WTC11 (cell line): ENCODE results near the gene OSBPL6.

Experiments used
- GABPB1 ChIP-seq: sonication (generic); formaldehyde crosslinking; IDR thresholded peaks from 2 replicates; pipeline ENCODE4 v1.8.1; 2023; ENCODE audit warnings: mild to moderate bottlenecking, missing genetic modification reagents
- ZNF423 ChIP-seq: fragments of 250-450 bp; sonication (Bioruptor Pico); IDR thresholded peaks from 2 replicates; pipeline ENCODE4 v2.1.2; 2022; ENCODE audit warnings: mild to moderate bottlenecking, moderate library complexity
- TF ChIP-seq, protein P1 (sequence below): fragments of 200-600 bp; IDR thresholded peaks from 2 replicates; pipeline ENCODE4 v1.8.0; 2022; ENCODE audit warnings: antibody characterized with exemption
- TF ChIP-seq, protein P2 (sequence below): sonication (generic); formaldehyde crosslinking; IDR thresholded peaks from 2 replicates; pipeline ENCODE4 v1.8.1; 2023; ENCODE audit warnings: mild to moderate bottlenecking, missing genetic modification reagents
- TF ChIP-seq, protein P3 (sequence below): sonication (generic); formaldehyde crosslinking; IDR thresholded peaks from 2 replicates; pipeline ENCODE4 v1.8.1; 2023; ENCODE audit warnings: mild to moderate bottlenecking, missing genetic modification reagents, borderline replicate concordance
- TF ChIP-seq, protein P4 (sequence below): sonication (generic); formaldehyde crosslinking; IDR thresholded peaks from 2 replicates; pipeline ENCODE4 v1.8.1; 2023; ENCODE audit warnings: mild to moderate bottlenecking, moderate library complexity, missing genetic modification reagents

DNA sequence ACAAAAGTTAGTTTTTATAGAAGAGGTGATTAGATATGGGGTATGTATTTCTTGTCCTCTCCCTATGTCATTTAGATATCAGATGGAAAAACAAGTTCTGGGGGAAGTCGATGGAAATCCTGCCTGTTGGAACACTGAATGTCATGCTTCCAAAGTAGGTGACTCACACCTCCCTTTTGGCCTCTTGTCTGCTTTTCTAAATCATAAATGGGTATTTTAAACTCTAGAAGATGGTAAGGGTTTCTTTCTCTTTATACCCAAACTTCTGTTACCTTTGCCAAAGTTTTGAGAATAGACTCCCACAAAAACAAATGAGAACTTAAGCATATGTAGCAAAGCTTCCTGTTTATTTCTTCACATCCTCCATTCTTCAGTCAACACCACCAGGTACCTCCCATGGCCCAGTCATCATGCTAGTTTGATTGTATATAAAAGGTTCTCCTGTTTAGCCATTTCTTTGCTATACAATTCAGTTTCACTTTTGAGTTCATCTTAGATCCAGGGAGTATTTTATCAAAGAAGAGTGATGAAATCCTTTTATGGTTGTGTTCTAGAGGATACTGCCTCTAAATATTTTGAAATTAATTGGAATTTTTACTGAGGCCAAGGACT lies 192.8 kb downstream of the OSBPL6 start:
- TF ChIP-seq, protein P1, sequence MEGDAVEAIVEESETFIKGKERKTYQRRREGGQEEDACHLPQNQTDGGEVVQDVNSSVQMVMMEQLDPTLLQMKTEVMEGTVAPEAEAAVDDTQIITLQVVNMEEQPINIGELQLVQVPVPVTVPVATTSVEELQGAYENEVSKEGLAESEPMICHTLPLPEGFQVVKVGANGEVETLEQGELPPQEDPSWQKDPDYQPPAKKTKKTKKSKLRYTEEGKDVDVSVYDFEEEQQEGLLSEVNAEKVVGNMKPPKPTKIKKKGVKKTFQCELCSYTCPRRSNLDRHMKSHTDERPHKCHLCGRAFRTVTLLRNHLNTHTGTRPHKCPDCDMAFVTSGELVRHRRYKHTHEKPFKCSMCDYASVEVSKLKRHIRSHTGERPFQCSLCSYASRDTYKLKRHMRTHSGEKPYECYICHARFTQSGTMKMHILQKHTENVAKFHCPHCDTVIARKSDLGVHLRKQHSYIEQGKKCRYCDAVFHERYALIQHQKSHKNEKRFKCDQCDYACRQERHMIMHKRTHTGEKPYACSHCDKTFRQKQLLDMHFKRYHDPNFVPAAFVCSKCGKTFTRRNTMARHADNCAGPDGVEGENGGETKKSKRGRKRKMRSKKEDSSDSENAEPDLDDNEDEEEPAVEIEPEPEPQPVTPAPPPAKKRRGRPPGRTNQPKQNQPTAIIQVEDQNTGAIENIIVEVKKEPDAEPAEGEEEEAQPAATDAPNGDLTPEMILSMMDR: no peak
- TF ChIP-seq GABPB1 (no peak), ZNF423 (no peak)
- TF ChIP-seq, protein P2, sequence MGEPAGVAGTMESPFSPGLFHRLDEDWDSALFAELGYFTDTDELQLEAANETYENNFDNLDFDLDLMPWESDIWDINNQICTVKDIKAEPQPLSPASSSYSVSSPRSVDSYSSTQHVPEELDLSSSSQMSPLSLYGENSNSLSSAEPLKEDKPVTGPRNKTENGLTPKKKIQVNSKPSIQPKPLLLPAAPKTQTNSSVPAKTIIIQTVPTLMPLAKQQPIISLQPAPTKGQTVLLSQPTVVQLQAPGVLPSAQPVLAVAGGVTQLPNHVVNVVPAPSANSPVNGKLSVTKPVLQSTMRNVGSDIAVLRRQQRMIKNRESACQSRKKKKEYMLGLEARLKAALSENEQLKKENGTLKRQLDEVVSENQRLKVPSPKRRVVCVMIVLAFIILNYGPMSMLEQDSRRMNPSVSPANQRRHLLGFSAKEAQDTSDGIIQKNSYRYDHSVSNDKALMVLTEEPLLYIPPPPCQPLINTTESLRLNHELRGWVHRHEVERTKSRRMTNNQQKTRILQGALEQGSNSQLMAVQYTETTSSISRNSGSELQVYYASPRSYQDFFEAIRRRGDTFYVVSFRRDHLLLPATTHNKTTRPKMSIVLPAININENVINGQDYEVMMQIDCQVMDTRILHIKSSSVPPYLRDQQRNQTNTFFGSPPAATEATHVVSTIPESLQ (CRISPR knock-in tag): no peak
- TF ChIP-seq, protein P3, sequence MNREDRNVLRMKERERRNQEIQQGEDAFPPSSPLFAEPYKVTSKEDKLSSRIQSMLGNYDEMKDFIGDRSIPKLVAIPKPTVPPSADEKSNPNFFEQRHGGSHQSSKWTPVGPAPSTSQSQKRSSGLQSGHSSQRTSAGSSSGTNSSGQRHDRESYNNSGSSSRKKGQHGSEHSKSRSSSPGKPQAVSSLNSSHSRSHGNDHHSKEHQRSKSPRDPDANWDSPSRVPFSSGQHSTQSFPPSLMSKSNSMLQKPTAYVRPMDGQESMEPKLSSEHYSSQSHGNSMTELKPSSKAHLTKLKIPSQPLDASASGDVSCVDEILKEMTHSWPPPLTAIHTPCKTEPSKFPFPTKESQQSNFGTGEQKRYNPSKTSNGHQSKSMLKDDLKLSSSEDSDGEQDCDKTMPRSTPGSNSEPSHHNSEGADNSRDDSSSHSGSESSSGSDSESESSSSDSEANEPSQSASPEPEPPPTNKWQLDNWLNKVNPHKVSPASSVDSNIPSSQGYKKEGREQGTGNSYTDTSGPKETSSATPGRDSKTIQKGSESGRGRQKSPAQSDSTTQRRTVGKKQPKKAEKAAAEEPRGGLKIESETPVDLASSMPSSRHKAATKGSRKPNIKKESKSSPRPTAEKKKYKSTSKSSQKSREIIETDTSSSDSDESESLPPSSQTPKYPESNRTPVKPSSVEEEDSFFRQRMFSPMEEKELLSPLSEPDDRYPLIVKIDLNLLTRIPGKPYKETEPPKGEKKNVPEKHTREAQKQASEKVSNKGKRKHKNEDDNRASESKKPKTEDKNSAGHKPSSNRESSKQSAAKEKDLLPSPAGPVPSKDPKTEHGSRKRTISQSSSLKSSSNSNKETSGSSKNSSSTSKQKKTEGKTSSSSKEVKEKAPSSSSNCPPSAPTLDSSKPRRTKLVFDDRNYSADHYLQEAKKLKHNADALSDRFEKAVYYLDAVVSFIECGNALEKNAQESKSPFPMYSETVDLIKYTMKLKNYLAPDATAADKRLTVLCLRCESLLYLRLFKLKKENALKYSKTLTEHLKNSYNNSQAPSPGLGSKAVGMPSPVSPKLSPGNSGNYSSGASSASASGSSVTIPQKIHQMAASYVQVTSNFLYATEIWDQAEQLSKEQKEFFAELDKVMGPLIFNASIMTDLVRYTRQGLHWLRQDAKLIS (CRISPR knock-in tag): no peak
- TF ChIP-seq, protein P4, sequence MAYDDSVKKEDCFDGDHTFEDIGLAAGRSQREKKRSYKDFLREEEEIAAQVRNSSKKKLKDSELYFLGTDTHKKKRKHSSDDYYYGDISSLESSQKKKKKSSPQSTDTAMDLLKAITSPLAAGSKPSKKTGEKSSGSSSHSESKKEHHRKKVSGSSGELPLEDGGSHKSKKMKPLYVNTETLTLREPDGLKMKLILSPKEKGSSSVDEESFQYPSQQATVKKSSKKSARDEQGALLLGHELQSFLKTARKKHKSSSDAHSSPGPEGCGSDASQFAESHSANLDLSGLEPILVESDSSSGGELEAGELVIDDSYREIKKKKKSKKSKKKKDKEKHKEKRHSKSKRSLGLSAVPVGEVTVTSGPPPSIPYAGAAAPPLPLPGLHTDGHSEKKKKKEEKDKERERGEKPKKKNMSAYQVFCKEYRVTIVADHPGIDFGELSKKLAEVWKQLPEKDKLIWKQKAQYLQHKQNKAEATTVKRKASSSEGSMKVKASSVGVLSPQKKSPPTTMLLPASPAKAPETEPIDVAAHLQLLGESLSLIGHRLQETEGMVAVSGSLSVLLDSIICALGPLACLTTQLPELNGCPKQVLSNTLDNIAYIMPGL: no peak
